ENCODE data around the gene RASGRF2.

DNA sequence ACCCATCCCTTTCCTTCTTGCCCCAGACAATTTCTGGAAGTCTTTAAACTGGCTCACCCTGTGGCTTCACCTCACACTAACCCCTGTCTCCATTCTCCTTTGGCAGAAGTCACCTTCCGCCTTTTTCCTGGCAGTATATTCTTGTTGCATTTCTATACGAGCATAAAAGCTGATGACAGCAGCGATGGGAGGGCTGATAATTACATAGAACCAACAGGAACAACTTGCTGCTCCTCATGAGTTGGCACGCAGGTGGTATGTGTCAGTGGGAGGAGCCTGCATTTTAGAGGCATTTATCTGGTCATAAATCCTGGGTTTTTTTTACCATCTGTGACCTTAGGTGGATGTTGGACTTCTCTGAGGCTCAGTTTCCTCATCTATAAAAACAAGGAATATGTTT lies 211.6 kb downstream of the RASGRF2 start:
- TF ChIP-seq CEBPB (IDR thresholded peaks at IDR 0.05; ENCODE audit: low read depth, low read length) (no peak), RBBP5 (IDR thresholded peaks at IDR 0.05; ENCODE audit: borderline replicate concordance, low read depth, low read length) (no peak), RNF2 (IDR thresholded peaks at IDR 0.05; ENCODE audit: borderline replicate concordance, low read depth, low read length, missing control alignments, poor library complexity, severe bottlenecking) (no peak), TAF1 (IDR thresholded peaks at IDR 0.05; ENCODE audit: low read depth, low read length) (no peak)
- TF ChIP-seq, protein P1, sequence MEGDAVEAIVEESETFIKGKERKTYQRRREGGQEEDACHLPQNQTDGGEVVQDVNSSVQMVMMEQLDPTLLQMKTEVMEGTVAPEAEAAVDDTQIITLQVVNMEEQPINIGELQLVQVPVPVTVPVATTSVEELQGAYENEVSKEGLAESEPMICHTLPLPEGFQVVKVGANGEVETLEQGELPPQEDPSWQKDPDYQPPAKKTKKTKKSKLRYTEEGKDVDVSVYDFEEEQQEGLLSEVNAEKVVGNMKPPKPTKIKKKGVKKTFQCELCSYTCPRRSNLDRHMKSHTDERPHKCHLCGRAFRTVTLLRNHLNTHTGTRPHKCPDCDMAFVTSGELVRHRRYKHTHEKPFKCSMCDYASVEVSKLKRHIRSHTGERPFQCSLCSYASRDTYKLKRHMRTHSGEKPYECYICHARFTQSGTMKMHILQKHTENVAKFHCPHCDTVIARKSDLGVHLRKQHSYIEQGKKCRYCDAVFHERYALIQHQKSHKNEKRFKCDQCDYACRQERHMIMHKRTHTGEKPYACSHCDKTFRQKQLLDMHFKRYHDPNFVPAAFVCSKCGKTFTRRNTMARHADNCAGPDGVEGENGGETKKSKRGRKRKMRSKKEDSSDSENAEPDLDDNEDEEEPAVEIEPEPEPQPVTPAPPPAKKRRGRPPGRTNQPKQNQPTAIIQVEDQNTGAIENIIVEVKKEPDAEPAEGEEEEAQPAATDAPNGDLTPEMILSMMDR (IDR thresholded peaks at IDR 0.05; ENCODE audit: control extremely low read depth in 1 of 3, insufficient read depth in 1 of 3, low read depth in 1 of 3, low read length in 3 of 3): no peak

Measured in H1 (cell line).